Measurements from ENCODE around the gene FHIT.

GRCh38 chr3:59862686-59863085 is 1388.6 kb downstream of the FHIT start:
- no peak for TF ChIP-seq EZH2 (IDR thresholded peaks at IDR 0.05; ENCODE audit: low read depth)
- no peak for TF ChIP-seq CTCF (conservative IDR thresholded peaks at IDR 0.05)

Measured in PC-9 (cell line).